H1 (cell line): ENCODE data around the gene RBMS1. TPM values are rescaled to one million over a fixed set of nuclear protein-coding genes. Genes with fewer than 3 reads are reported as not detected.

Experiments used
- MAFK ChIP-seq: IDR thresholded peaks from 2 replicates; pipeline ENCODE4 v1.6.1; 2012; ENCODE audit warnings: low read depth, mild to moderate bottlenecking, improper control_type of control experiment, low read length
- NANOG ChIP-seq: IDR thresholded peaks from 2 replicates; pipeline ENCODE4 v1.6.1; 2011; ENCODE audit warnings: low read length, low read depth, mild to moderate bottlenecking, inconsistent platforms; ENCODE audit not compliant: insufficient read depth, poor library complexity, severe bottlenecking
- SP1 ChIP-seq: IDR thresholded peaks from 2 replicates; pipeline ENCODE4 v1.6.1; 2011; ENCODE audit warnings: low read depth, low read length
- YY1 ChIP-seq: IDR thresholded peaks from 2 replicates; pipeline ENCODE4 v1.6.1; 2011; ENCODE audit warnings: low read depth, mild to moderate bottlenecking, low read length
- polyA plus RNA-seq, 7 experiments: library from polyadenylated mRNA; depleted of rRNA in 3 of 7; stranded (reverse) in 5 of 7; unstranded in 2 of 7; fragments of >200 nt in 5 of 7; fragments of 200-250 nt in 2 of 7; gene quantifications; 1 replicate in 5 of 7; 2 replicates in 1 of 7; 4 replicates in 1 of 7; pipeline versions ENCODE4 v1.2.1 to v1.2.3, GENCODE V29; 2011 to 2013; ENCODE audit warnings: missing spikeins in 2 of 7, mixed read lengths in 2 of 7
- total RNA-seq: library from RNA; stranded (reverse); fragmentation: NEBNext Ultra II Directional; extraction: Animal tissue kit (Norgen Biotek cat#: 25700); gene quantifications from 2 replicates; pipeline ENCODE4 v1.2.1, GENCODE V29; 2021

Gene RBMS1
- total and polyA plus RNA-seq, 2 of the 8 experiments (the other 6 are each of a cell fraction or from before 2014, with no cell fraction given): 53.7 to 60.0 TPM

GRCh38 chr2:160512491-160512890, 18.9 kb upstream of the RBMS1 start (continued):
- no peak for TF ChIP-seq NANOG
- TF ChIP-seq MAFK: no peak
- TF ChIP-seq SP1: no peak
- TF ChIP-seq YY1: no peak
